ENCODE measurements around the gene VAMP5. TPM values are rescaled to one million over a fixed set of nuclear protein-coding genes. Genes with fewer than 3 reads are reported as not detected.

VAMP5 gene
- total RNA-seq, 1 experiment from 2014 or later: 0.59 TPM

DNA sequence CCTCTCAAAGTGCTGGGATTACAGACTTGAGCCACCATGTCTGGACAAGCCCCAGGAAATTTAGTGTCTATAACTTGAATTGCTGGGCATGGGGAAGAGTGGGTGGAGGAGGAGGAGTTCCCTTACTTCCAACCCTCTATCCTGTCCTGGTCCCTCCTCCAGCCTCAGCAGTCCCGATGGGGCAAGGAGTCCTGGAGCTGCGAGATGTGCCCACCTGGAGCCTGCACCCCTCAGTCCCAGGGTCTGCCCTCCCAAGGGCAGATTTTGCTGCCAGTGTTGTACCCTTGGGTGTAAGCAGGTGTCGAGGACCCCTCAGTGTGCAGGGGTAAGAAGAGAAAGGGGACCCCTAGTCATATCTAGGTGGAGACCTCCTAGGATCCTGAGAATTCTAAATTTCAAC is 4.0 kb upstream of the VAMP5 start:
- Histone ChIP-seq H4K8ac (replicated peaks; ENCODE audit: insufficient read length, low read depth, low read length) (no peak overlapping the region), H4K20me1 (ENCODE audit: control insufficient read depth, insufficient read depth, insufficient read length) (no peaks in the 10 kb centered on the region), H3K4me2 (ENCODE audit: insufficient read depth, insufficient read length, low read length) (no peak overlapping the region), H2BK15ac (ENCODE audit: low read depth, low read length) (no peak overlapping the region), H3K27ac (ENCODE audit: insufficient read length, low read depth, low read length) (no peak overlapping the region), H4K91ac (ENCODE audit: insufficient read length, low read depth, low read length) (no peak overlapping the region), H2BK20ac (ENCODE audit: low read depth, low read length, poor library complexity, severe bottlenecking) (no peak overlapping the region), H3T11ph (ENCODE audit: low read length) (no peak overlapping the region), H2BK120ac (ENCODE audit: low read depth, low read length, poor library complexity, severe bottlenecking) (no peak overlapping the region), H2BK12ac (ENCODE audit: insufficient read length, low read depth, low read length) (no peak overlapping the region), H3K27me3 (ENCODE audit: insufficient read depth, low read length) (peaks cover 5% of the 10 kb centered on the region; the same call in 1 of the 2 replicates), H3K23ac (ENCODE audit: insufficient read length, low read depth, low read length) (no peak overlapping the region), H4K5ac (ENCODE audit: insufficient read length, low read depth, low read length) (no peak overlapping the region), H3K9me3 (ENCODE audit: control insufficient read depth, low read depth, low read length) (no peaks in the 10 kb centered on the region), H2AK5ac (ENCODE audit: insufficient read length, low read length) (no peak overlapping the region), H3K79me1 (ENCODE audit: insufficient read depth, low read depth, low read length, poor library complexity, severe bottlenecking) (no peaks in the 10 kb centered on the region), H3K23me2 (ENCODE audit: insufficient read length, low read depth, low read length, poor library complexity, severe bottlenecking) (peaks cover 7% of the 10 kb centered on the region), H3K14ac (ENCODE audit: insufficient read depth, low read length) (no peak overlapping the region), H3K56ac (ENCODE audit: insufficient read length, low read depth, low read length) (no peak overlapping the region), H3K4me1 (ENCODE audit: insufficient read depth, low read length) (peaks cover 3% of the 10 kb centered on the region; the same call in 1 of the 2 replicates), H3K79me2 (ENCODE audit: insufficient read depth, low read length) (no peaks in the 10 kb centered on the region), H3K4ac (ENCODE audit: low read depth, low read length) (no peak overlapping the region), H3K9ac (ENCODE audit: extremely low read depth, insufficient read length, low read length) (no peak overlapping the region), H2BK5ac (ENCODE audit: insufficient read length, low read length) (no peak overlapping the region), H3K18ac (ENCODE audit: insufficient read length, low read depth, low read length) (no peak overlapping the region), H2AFZ (ENCODE audit: low read length) (no peak overlapping the region)
- TF ChIP-seq, protein P1, sequence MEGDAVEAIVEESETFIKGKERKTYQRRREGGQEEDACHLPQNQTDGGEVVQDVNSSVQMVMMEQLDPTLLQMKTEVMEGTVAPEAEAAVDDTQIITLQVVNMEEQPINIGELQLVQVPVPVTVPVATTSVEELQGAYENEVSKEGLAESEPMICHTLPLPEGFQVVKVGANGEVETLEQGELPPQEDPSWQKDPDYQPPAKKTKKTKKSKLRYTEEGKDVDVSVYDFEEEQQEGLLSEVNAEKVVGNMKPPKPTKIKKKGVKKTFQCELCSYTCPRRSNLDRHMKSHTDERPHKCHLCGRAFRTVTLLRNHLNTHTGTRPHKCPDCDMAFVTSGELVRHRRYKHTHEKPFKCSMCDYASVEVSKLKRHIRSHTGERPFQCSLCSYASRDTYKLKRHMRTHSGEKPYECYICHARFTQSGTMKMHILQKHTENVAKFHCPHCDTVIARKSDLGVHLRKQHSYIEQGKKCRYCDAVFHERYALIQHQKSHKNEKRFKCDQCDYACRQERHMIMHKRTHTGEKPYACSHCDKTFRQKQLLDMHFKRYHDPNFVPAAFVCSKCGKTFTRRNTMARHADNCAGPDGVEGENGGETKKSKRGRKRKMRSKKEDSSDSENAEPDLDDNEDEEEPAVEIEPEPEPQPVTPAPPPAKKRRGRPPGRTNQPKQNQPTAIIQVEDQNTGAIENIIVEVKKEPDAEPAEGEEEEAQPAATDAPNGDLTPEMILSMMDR (conservative IDR thresholded peaks at IDR 0.05): no peak
- peaks cover 28 to 29% of the 10 kb centered on the region in 2 experiments for H3K4me1 Mint-ChIP-seq
- no peak for DNase-seq
- WGBS (ENCODE audit: extremely low coverage, insufficient read length, low lambda C conversion rate): no CpG with 5 or more reads among the region's 3 CpGs
- H3K4me3 Mint-ChIP-seq: no peak overlapping the region
- H3K9me3 Mint-ChIP-seq: no peaks in the 10 kb centered on the region; a peak in 2 of 5 replicates
- H3K27me3 Mint-ChIP-seq (ENCODE audit: low read depth): peaks cover 34% of the 10 kb centered on the region
- no peak overlapping the region for H3K27ac Mint-ChIP-seq
- no peaks in the 10 kb centered on the region; a peak in 2 of 7 replicates for H3K36me3 Mint-ChIP-seq (ENCODE audit: insufficient read depth in 1 of 3, low read depth in 3 of 3)

Measured in H9 (cell line).